ENCODE results near the gene KCNN4.

DNA sequence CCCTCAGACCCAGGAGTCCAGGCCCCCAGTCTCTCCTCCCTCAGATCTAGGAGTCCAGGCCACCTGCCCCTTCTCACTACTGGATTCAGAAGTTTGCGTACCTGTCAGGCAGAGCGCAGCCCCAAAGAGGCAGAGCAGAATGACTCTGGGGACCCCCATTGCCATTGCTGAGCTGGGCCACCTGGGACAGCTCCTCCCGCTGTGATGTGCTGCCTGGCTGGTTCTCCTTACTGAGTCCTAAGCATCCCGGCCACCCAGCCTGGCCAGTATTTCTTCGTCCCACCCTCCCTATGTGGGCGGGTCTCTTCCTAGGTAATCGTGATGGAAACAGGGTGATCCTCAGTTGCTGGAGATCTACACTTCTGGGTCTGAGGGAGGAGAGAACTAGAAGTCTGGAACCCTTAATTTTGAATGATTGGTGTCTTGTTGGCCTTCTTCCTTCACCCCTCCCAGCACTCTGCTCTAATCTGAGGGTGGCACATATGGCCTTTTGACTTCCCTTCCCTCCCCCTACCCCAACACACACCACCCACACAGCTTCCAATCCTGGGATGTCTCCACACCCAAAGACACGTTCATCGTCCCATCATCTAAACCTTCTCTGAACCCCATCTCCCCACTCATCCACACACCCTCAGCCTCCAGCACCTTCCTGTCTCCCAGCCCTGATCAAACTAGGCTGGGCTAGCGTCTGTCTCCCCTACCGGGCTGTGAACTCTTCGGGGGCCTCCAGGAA, 21.6 kb upstream of the KCNN4 start, which contains the start of gene LYPD5:
- TF ChIP-seq, protein P1, sequence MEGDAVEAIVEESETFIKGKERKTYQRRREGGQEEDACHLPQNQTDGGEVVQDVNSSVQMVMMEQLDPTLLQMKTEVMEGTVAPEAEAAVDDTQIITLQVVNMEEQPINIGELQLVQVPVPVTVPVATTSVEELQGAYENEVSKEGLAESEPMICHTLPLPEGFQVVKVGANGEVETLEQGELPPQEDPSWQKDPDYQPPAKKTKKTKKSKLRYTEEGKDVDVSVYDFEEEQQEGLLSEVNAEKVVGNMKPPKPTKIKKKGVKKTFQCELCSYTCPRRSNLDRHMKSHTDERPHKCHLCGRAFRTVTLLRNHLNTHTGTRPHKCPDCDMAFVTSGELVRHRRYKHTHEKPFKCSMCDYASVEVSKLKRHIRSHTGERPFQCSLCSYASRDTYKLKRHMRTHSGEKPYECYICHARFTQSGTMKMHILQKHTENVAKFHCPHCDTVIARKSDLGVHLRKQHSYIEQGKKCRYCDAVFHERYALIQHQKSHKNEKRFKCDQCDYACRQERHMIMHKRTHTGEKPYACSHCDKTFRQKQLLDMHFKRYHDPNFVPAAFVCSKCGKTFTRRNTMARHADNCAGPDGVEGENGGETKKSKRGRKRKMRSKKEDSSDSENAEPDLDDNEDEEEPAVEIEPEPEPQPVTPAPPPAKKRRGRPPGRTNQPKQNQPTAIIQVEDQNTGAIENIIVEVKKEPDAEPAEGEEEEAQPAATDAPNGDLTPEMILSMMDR (IDR thresholded peaks at IDR 0.05), result no peak
- TF ChIP-seq POLR2A (IDR thresholded peaks at IDR 0.05), result no peak
- TF ChIP-seq POLR2AphosphoS5 (IDR thresholded peaks at IDR 0.05), result no peak

Measured in transverse colon (tissue), 4 donors.